Body of pancreas (tissue), 4 donors: ENCODE results near the gene GALNT7.

Experiments
- POLR2A ChIP-seq, 3 donors: fragments of 450-650 bp; IDR thresholded peaks; one replicate each; pipeline ENCODE4 v1.6.1; 2016; ENCODE audit warnings: antibody characterized with exemption in 3 of 3, mild to moderate bottlenecking in 2 of 3
- TF ChIP-seq, protein P1 (sequence below), 7 experiments: fragments of 450-650 bp in 4 of 7; fragments of 200-600 bp in 3 of 7; sonication (generic) in 3 of 7; IDR thresholded peaks; one replicate each; pipeline ENCODE4 v1.5.1; 2016 to 2019; ENCODE audit warnings: antibody characterized with exemption in 7 of 7

GRCh38 chr4:173151496-173151895 is 17.1 kb upstream of the GALNT7 start:
- no peak for TF ChIP-seq POLR2A (IDR thresholded peaks at IDR 0.05)
- TF ChIP-seq, protein P1, sequence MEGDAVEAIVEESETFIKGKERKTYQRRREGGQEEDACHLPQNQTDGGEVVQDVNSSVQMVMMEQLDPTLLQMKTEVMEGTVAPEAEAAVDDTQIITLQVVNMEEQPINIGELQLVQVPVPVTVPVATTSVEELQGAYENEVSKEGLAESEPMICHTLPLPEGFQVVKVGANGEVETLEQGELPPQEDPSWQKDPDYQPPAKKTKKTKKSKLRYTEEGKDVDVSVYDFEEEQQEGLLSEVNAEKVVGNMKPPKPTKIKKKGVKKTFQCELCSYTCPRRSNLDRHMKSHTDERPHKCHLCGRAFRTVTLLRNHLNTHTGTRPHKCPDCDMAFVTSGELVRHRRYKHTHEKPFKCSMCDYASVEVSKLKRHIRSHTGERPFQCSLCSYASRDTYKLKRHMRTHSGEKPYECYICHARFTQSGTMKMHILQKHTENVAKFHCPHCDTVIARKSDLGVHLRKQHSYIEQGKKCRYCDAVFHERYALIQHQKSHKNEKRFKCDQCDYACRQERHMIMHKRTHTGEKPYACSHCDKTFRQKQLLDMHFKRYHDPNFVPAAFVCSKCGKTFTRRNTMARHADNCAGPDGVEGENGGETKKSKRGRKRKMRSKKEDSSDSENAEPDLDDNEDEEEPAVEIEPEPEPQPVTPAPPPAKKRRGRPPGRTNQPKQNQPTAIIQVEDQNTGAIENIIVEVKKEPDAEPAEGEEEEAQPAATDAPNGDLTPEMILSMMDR (IDR thresholded peaks at IDR 0.05) = no peak
